Amygdala (tissue), 56 donors: ENCODE results near the gene XXYLT1.
"Not testable (repeated sequence)": the region's sequence is repeated elsewhere in the genome, so short reads cannot be mapped to it uniquely, and the experiment has no call there.

ENCODE experiments used
- DNase-seq, 56 donors: peaks; one replicate each; lab custom pipeline; 2025; lab: John Stamatoyannopoulos, UW

XXYLT1 gene

DNA sequence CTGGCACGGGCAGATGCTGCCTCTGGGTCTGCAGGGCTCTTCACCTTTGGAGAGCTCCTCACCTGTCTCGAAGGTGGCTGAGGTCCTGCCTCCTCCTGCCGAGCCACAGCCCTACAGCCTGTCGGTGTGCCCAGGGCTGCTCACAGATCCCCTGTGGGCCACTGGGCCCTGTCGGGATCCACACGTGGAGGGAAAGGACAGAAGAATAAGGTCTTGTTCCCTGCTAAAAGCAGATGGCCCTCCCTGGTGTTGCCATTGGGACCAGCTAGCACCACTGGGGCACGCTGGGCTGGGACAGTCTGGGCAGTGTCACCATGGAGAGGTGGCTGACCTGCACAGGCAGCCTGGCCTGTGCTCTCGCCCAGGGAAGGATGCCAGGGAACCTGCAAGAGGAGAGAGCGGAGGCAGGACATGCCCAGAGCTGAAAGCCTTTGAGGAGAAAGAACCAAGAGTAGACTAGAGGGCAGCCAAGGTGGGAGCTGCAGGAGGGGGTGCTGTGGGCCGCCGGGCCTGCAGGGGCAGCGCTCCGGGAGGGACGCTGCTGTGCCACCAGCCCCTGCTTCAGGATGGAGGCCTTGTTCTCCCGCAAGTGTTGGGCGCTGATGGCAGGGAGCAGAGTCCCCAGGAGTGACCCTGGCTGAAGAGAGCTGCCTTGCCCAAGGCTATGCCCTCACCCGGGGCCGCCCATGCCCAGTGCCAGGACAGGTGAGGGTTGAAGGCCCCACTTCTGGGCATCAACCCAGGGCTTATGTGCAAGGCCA, 210.2 kb downstream of the XXYLT1 start:
- DNase-seq = peak in 8 of 56 donors; percentile 1 to 27 (median 14)

DNA sequence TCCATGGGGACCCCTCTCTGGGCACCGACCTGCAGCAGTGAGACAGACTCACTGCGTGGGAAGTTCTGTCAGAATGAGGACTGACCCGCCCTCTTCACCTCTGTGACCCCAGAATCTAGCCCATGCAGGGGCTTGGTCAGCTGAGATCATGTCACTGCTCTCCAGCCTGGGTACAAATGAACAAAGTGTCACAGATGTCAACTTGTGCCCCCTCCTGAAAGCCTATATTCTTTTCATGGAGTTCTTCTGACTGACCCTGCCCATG, 210.8 kb downstream of the XXYLT1 start:
- no peak for DNase-seq

DNA sequence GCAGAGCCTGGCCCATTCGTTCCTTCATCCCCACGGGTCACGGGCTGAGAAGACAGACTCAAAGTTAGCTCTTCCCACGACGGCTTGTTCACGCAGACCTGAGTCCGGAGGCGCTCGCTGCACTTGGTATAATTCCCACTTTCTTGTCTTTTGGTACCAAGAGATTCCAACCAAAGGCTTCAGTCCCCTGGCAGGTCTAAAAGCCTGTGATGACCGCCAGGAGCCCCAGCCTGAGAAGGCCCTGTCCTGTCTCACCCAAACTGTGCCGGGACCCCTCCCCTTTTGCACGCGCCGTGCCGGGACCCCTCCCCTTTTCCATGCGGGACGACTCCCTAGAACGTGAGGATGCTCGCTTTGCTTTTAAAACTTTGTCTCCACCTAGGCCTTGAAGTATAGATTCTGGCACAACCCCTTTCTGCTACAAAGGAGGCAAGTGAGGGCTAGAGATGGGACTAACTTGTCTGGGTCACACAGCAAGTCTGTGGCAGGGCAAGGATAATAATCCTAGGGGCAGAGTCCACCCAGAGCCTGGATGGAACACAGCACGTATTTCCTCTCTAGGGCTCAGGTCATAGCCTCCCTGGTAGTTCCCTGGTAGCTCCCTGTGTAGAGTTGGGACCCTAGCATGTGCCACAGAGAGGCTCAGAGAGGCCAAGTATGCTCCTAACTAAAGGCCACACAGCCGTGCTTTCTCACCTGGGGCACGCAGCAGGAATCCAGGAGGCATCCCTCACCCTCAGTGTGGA, 211.3 kb downstream of the XXYLT1 start:
- no peak for DNase-seq

DNA sequence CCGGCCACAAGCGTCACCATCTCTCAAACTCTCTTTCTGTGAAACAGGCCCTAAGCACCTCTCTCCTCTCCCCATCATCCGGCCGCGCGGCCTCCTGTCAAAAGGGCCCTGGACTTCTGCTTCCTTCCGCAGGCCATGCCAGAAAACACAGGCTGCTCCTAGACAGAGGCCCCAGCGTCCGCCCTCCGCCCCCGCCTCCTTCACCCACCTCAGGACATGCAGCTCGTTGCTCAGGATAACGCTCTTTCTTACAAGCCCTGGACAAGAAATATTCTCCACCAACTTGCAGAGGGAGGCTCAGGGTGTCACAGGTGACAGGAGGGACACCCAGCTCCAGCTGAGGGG, 212.0 kb downstream of the XXYLT1 start:
- no peak for DNase-seq

DNA sequence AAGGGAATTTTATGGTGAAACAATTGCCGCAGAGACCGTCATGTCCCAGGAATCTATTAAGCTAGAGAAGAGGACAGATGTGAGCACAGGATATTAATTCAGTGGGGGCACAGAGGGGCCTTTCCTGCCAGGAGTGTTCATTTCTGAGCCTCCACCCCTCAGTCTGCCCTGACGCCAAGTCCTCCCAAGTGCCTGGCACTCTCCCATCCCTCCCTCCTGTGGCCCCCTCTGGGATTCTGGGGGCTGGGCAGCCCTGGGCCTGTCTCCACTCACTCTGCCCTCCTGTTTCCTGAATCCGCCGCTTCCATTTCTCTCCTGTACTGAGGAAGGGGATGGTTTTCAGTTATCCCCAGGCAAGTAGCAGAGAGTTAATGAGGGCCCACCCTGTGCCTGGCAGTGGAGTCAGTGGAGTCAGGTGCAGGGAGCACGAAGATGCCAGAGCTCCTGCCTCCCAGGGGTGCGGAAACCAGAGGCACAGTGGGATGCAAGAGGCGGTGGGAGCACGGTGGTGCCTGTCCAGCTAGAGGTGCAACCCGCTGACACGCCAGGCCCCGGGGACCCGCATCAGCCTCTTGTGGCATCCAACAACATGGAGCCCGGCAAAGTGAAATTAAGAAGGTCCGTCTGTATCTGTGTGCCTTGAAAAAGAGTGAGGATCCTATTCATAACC, 212.5 kb downstream of the XXYLT1 start:
- DNase-seq = no peak

DNA sequence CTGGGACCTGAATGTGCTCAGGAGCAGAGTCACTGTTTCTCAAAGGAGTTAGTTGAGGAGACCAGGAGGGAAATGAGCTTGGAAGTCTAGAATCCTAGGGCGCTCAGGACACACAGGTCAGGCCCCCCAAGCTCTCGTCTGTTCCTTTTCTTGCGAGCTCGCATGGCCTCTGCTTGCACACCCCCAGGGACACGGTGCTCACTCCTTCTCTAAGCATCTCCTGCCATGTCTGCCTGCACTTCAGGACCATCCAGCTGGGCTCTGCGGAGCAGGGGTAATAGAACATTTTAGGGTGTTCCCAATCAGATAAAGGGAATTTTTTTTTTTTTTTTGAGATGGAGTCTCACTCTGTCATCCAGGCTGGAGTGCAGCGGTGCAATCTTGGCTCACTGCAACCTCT, 213.2 kb downstream of the XXYLT1 start:
- no peak for DNase-seq

DNA sequence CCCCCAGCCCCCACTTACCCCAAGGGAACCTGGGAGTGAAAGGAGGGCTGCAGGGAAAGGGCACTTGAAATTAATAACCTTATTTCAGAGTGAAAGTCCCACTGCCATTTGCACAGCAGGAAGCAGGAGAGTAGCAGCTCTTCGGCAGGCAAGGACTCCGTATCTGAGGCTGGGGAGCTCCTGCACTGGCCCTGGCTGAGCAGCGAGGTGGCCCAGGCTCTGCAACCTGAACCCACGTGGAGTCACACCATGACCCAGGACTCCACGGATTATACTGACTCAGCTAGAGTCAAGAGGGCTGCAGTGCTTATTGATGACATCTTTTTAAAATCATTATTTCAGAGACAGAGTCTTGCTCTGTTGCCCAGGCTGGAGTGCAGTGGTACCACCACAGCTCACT, 214.5 kb downstream of the XXYLT1 start:
- DNase-seq = no peak

DNA sequence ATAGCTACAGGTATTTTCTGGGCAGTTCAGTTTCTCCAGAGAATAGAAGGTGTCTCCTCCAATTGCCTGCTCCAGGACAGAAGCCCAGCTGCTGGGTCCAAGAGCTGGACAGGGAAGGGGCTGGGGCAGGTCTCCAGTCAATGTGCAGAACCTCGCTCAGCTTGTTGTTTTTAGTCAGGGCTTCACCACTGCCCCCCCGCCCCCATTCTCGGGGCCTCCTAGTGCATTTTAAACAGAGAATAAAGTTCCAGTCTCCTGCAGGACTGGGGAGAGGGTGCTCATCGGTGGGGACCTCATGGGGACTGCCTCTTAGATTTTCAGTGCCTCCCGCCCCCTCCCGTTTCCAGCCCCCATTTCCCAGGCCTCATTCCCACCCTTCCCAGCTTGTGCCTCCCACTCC, 216.6 kb downstream of the XXYLT1 start:
- no peak for DNase-seq

DNA sequence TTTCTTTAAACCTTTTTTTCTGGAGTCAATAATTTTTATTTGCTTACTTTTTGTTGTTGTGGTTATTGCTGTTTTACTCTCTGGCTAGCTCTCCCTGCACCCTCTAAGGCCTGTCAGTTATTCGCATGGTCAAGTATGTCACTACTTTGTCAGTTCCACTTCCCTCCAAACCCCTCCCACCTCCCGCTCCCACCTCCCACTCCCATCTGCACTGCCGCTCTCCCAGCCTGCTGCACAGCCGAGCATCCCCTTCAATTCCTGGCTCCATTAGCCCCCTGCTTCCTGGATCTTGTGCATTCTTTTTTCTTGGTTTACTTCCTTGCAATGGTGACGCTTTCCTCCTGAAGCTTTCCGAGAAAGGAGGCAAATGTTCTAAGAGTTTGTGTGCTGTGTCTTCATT, 218.0 kb downstream of the XXYLT1 start:
- no peak for DNase-seq

DNA sequence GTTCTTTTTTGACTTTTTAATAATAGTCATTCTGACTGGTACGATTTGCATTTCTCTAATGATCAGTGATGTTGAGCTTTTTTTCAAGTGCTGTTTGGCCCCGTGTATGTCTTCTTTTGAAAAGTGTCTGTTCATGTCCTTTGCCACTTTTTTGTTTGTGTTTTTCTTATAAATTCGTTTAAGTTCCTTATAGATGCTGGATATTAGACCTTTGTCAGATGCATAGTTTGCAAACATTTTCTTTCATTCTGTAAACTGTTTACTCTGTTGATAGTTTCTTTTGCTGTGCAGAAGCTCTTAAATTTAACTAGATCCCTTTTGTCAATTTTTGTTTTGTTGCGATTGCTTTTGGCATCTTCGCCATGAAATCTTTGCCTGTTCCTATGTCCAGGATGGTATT, 220.7 kb downstream of the XXYLT1 start:
- not testable (repeated sequence) for DNase-seq

DNA sequence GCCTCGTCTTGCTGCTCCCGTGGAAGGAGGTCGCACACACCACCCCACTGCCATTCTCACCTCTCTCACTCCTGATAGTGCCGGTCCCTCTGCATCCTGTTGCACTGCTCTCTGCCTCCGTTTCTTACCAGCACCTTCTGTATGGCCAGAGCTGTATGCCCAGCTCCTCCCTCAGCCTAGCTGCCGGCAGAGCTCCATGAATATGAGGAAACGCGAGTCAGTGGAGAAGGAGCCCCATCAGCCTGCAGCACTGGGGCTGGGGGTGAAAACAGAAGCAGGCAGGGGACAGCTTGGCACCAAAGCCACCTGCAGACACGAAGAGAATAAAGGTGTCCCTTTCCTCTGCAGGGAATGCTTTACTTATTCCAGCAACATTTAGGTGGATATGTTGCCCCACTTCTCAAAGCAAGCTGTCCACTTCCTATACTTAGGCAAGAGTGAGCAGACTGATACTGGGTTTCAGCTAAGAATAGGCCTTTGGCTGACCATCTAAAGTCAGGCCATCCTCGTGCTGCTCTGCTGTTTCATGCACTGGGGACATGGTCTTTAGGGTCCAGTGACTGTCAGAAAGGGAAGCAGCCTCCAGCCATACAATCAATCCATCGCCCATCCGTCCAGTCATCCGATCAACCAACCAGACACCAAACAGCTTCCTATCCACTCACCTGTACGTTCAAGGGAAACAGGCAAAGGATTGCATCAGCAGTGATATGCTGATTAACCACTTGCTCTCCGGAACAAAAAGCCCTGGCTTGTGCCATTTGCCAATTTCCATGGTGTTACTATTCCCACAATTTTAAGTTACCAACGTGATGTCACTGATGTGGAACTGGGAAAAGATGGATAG, 222.7 kb downstream of the XXYLT1 start:
- no peak for DNase-seq

DNA sequence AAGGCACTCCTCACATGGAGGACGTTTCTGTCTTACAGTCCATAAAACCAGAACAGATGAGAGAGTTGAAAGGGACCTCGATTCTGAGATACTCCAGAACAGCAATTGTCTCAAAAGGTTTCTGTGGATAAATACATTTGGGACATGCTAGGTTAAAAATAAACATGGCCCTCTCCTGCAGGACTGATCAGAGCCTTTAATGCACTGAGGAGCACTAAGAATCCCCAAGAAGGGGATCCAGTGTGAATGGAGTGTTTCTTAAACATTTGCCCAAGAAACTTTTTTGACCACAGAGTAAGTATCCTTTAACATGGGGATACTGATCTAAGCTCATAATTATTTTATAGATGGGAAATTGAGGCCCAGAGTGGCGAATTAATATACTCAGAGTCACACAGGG, 223.4 kb downstream of the XXYLT1 start:
- DNase-seq = no peak

DNA sequence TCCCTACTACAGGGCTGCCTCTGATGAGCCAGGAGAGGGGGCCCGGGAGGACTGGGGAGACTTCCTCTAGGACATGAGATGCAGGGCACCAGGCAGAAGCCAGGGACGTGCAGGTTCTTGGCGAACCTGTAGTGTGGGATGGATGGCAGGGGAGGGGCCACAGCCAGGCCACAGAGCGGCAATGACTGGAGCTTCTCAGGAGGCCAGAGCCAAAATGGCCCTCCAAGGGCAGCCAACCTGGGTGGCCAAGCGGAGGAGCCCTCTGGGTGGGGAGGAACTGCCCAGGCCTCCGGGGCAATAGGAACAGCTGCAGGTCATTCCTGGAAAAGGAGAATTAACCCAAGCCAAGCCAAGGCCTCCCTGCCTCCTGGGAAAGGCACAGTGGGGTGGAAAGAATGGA, 224.5 kb downstream of the XXYLT1 start:
- no peak for DNase-seq

DNA sequence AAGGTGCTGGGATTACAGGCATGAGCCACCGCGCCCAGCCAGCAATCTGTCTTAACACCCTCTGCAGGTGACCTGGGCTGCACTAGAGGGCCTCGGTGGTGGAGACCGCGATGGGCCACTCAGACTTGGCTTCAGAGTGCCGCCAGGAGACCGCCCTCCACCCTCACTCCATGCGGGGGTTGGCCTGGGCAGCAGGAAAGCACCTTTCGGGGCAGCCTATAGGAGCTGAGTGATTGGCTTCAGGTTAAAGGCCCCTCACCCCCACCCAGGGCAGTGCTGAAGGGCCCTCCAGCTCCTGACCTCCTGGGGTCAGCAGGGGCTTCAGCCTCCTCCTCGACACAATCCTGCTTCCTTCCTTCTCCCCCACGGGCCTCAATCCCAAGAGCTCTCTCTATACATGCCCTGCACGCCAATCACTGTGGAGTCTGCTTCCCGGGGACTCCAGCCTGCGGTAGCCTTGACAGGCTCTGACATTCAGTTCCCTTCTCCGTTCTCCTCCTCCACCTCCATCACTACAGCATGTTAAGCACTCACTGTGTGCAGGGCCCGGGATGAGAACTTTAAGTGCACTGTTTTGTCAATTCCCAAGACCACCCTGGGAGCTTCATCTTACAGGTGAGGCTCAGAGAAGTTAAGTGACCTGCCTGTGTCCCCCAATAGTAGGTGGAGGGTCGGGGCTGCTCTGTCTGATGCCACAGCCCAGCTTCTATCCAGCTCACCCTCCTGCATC, 225.3 kb downstream of the XXYLT1 start:
- no peak for DNase-seq

DNA sequence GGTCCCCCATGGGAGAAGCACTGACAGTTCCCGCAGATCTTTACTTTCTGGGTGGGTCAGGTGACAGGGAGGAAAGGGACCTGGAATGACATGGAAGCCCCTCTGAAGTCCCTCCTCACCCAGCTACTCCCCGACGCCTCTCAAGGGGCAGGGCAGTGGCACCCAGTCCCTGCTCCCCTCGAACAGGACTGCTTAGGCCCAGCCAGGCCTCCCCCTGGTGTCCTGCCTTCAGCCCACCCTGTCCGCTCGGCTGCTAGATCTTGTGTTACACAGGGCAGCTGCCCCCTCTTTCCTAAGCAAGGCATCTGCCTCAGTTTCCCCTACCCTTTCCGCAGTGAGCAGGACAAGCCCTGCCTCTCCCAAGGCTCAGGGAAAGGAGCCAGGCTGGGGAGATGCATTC, 226.5 kb downstream of the XXYLT1 start:
- no peak for DNase-seq

DNA sequence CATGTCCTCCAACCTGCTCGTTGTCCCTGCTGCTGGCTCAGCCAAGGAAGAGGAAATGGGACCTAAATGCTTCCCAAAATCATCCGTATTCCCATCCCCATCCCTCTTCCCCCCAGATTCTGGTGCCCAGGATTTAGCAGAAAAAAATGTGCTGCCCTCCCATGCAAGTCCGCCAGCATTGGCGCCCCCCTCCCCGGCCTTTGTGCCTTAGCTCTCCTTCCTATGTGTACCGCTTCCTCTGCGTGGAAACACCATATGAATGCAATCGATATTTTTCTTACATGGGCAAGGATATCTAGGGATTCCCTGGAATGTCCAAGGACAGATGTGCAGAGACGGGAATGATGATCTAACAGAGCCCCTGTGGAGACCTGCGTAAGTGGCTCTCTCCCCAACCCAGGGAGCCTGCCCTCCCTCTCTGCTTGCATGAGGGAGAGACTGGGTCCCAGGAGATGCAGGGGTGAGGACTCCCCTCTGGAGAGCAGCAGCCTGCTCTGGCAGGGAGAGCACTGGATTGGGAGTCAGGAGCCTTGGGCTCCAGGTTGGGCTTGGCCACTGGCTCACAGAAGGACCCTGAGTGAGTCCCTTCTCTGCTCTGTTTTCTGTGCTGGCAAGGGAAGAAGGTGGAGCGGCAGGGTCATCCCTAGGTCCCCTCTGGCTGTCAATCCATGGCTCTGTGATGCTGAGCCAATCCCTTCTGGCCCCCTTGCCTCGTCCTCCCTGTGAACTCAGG, 227.2 kb downstream of the XXYLT1 start:
- DNase-seq = no peak

DNA sequence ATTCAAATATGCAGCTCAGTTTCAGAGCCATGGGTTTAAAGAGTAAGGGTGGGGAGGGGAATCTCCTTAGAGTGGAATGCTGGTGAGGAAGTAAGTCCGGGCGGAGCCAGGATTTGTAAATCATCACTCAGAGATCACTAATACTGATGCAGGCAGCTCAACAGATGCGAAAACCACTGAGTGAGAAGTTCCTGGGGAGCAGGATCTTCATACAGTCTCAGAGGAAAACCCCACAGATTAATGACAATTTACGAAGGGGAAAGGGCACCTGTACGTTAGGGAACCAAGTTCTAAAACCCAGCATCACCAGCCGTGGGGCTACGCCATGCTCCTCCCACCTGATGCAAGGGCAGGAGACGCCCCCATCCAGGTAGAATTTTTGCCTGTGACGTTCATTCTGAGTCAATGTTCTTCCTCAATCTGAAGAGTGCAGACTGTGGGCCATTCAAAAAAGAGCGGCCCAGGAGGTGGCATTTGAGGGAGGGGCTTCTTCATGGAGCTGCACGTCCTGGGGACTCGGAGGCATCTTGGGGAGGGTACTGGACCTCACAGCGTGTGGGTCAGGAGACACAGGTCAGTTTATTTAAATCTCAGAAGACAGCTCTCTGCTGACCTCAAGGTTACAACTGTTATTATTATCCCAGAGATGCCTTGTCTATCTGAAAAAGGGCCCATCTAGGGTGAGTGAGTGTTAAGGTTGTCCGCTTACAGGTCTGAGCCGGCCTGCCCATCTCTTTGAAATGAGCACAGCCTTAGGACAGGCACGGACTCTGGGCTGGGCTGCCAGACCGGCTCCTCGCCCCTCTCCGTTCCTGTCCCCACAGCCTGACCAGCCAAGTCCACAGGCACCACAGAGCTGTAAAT, 228.0 kb downstream of the XXYLT1 start:
- DNase-seq = no peak

DNA sequence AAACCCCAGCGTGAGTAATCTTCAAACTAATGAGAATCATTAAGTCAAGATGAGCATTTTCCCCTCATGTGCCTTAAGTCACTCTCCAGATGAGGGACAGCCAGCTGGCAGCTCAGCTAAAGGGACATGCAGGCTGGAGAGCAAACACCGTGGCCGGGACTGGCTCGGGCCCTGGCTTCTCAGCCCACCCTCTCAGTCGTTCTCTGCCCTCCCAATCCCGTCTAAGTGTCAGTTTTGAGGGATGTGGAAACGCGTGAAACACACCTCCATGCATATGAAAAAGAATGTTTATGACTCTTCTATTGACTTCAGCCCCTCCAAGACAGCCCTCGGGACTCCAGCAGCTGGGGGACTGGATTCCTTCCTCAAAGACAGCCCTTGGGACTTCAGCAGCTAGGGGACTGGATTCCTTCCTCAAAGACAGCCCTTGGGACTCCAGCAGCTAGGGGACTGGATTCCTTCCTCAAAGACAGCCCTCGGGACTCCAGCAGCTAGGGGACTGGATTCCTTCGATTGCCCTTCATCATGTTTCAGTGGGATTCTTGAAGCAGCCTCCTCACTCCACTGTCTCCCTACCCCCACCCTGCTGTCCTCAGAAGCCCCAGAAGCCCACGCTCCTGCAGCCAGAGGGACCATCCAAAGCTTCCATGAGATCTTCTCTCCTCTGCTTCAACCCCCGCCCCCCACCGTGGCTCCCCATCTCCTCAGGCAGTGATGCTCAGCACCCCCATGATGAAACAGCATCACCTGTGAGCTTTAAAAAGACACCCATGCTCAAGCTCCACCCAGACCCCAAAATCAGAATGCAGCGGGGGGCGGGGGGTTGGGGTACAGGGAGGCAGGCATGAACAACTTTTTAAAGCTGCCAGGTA, 228.9 kb downstream of the XXYLT1 start:
- no peak for DNase-seq
